ENCODE results near the gene MSANTD3. TPM values are rescaled to one million over a fixed set of nuclear protein-coding genes. Genes with fewer than 3 reads are reported as not detected.
A peak's percentile ranks its signal among the peaks of the same experiment; 100 is the strongest.

MSANTD3 gene
- total and polyA plus RNA-seq, 5 donors = 19.7 to 26.7 (median 20.6) TPM

DNA sequence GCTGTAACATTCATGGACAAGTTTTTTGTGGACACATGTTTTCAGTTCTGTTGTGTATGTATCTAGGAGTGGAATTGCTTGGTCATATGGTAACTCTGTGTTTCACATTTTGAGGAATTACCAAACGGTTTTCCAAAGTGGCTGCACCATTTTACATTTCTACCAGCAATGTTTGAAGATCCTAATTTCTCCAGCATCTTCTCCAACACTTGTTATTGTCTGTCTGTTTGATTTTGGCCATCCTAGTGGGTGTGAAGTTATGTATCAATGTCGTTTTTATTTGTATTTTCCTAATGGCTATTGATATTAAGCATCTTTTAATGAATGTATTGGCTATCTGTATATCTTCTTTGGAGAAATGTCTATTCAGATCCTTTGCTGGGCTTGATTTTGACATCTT, 52.9 kb downstream of the MSANTD3 start:
- 85% methylated on average over 2 of the region's 2 CpGs for WGBS
- Histone ChIP-seq H3K27me3 (ENCODE audit: control insufficient read depth, insufficient read depth) (no peaks in the 10 kb centered on the region), H3K4me3 (ENCODE audit: low read length) (no peak overlapping the region), H3K4me1 (ENCODE audit: control insufficient read depth, insufficient read depth, low read length) (no peaks in the 10 kb centered on the region), H3K9me3 (ENCODE audit: control insufficient read depth, low read length) (no peaks in the 10 kb centered on the region), H3K27ac (ENCODE audit: low read length) (no peak overlapping the region)
- ATAC-seq (no peak), DNase-seq (no peak)
- intact Hi-C loops (cut with DNase I) = no loop called here

DNA sequence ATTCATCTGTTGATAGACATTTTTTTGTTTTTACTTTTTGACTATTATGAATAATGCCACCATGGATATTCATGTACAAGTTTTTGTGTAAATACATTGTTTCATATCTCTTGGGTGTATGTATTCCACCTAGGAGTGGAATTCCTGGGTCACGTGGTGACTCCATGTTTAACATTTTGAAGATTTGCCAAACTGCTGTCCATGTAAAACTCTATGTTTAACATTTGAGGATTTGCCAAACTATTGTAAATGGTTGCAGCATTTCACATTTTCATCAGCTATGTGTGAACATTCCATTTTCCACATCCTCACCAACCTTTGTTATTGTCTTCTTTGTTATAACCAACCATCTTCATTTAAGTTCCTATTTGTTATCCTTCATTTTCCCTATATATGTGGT, 58.3 kb downstream of the MSANTD3 start:
- H3K9me3 ChIP-seq (ENCODE audit: control insufficient read depth, low read length) = no peaks in the 10 kb centered on the region
- H3K4me1 ChIP-seq (ENCODE audit: control insufficient read depth, insufficient read depth, low read length) = no peaks in the 10 kb centered on the region
- H3K27ac ChIP-seq (ENCODE audit: low read length) = no peak overlapping the region
- H3K27me3 ChIP-seq (ENCODE audit: control insufficient read depth, insufficient read depth) = no peaks in the 10 kb centered on the region
- DNase-seq = no peak
- no peak for ATAC-seq
- intact Hi-C loops (cut with DNase I) = no loop called here
- 66% methylated on average over 1 of the region's 1 CpG for WGBS
- H3K4me3 ChIP-seq (ENCODE audit: low read length) = no peak overlapping the region

DNA sequence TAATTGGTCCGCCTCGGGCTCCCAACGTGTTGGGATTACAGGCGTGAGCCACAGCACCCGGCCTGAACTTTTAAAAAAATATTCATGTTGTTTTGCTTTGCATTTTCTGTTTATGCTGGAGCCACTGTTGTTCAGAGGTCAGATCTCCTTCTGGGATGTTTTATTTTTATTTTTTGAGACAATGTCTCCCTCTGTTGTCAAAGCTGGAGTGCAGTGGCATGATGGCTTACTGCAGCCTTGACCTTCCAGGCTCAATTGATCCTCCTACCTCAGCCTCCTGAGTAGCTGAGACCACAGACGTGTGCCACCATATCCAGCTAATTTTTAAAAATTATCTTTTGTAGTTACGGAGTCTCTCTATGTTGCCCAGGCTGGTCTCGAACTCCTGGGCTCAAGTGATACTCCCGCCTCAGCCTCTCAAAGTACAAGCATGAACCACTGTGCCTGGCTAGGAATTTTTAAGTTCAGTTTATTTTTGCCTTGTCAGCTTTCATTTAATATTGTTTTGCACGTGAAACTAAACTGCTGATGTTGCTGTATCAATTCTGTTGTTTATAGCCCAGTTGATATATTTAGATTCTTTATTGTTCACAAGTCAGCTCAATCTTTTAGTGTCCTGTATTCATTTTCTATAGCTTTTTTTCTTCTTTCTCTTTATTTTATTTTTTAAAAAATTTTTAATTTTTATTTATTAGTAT, 59.7 kb downstream of the MSANTD3 start:
- 85% methylated on average over 10 of the region's 10 CpGs for WGBS
- intact Hi-C loops (cut with DNase I) = no loop called here

DNA sequence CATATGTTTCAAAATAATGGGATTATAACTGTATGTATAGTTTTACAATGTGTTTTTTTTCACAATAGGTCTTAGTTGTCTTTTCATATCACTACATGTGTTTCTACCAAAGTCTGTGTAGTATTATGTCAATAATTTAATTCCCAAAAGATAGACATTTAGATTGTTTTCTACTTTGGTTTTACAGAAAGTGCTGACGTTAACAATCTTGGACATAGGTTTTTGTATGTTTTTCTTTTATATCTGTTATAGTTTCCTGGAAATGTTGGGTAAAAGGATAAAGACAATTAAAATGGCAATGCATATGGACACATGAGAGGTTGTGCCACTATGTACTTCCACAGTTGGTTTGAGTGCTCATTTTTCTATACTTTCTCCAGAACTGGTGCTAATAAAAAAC, 61.2 kb downstream of the MSANTD3 start:
- no peak for DNase-seq
- H3K27ac ChIP-seq (ENCODE audit: low read length) = no peak overlapping the region
- no peaks in the 10 kb centered on the region for H3K27me3 ChIP-seq (ENCODE audit: control insufficient read depth, insufficient read depth)
- H3K9me3 ChIP-seq (ENCODE audit: control insufficient read depth, low read length) = no peaks in the 10 kb centered on the region
- H3K4me1 ChIP-seq (ENCODE audit: control insufficient read depth, insufficient read depth, low read length) = no peaks in the 10 kb centered on the region
- WGBS = 88% methylated on average over 1 of the region's 1 CpG
- no peak for ATAC-seq
- no peak overlapping the region for H3K4me3 ChIP-seq (ENCODE audit: low read length)
- intact Hi-C loops (cut with DNase I) = no loop called here

More for the DNA sequence above, 59.7 kb downstream of the MSANTD3 start:
- Histone ChIP-seq H3K4me3 (ENCODE audit: low read length) (no peak overlapping the region), H3K27ac (ENCODE audit: low read length) (no peak overlapping the region), H3K27me3 (ENCODE audit: control insufficient read depth, insufficient read depth) (no peaks in the 10 kb centered on the region), H3K9me3 (ENCODE audit: control insufficient read depth, low read length) (no peaks in the 10 kb centered on the region), H3K4me1 (ENCODE audit: control insufficient read depth, insufficient read depth, low read length) (no peaks in the 10 kb centered on the region)
- ATAC-seq = no peak
- DNase-seq = no peak

DNA sequence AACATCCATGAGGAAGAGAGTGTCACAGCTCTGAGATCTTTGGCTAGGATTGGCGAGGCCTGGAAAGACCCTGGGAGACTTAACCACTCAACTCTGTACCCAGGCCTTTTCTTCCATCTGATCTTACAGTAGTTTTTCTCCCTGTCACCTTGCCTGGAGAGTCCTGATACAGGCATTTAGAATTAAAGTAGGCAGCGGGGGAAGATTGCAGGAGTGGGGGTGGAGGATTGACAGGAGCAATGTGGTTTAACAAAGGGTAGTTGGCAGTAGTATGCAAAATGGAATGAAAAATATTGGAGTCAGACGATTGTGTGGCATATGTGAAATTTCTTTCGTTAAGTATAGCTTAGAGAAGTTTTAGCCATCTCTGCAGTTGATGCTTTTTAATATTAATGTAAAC, 62.9 kb downstream of the MSANTD3 start:
- ATAC-seq = no peak
- no peaks in the 10 kb centered on the region for H3K4me1 ChIP-seq (ENCODE audit: control insufficient read depth, insufficient read depth, low read length)
- no peak overlapping the region for H3K4me3 ChIP-seq (ENCODE audit: low read length)
- intact Hi-C loops (cut with DNase I) = no loop called here
- no peak overlapping the region for H3K27ac ChIP-seq (ENCODE audit: low read length)
- 77% methylated on average over 4 of the region's 4 CpGs for WGBS
- H3K27me3 ChIP-seq (ENCODE audit: control insufficient read depth, insufficient read depth) = no peaks in the 10 kb centered on the region
- DNase-seq = no peak
- no peaks in the 10 kb centered on the region for H3K9me3 ChIP-seq (ENCODE audit: control insufficient read depth, low read length)

DNA sequence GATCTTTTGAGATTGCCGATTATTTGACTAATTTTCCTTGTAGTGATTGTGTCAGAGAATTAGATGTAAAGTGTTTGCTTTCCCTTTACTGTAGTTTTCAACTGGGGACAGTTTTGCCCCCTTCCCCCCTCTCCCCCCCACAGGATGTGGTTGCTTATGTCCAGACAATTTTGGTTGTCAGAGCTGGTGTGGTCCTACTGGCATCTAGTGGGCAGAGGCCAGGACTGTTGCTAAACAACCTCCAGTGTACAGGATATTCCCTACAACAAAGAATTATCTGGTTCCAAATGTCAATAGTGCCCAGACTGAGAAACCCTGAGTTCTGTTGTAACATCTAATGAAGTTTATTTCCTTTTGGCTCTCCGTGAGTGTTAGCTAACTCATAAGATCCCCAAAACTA, 66.0 kb downstream of the MSANTD3 start:
- no peaks in the 10 kb centered on the region for H3K4me1 ChIP-seq (ENCODE audit: control insufficient read depth, insufficient read depth, low read length)
- H3K27me3 ChIP-seq (ENCODE audit: control insufficient read depth, insufficient read depth) = no peaks in the 10 kb centered on the region
- no peak overlapping the region for H3K27ac ChIP-seq (ENCODE audit: low read length)
- no peak overlapping the region for H3K4me3 ChIP-seq (ENCODE audit: low read length)
- no peak for DNase-seq
- ATAC-seq = peak in 1 of 2 donors; percentile 61
- intact Hi-C loops (cut with DNase I) = no loop called here
- no peaks in the 10 kb centered on the region for H3K9me3 ChIP-seq (ENCODE audit: control insufficient read depth, low read length)
- WGBS = 84% methylated on average over 2 of the region's 2 CpGs

DNA sequence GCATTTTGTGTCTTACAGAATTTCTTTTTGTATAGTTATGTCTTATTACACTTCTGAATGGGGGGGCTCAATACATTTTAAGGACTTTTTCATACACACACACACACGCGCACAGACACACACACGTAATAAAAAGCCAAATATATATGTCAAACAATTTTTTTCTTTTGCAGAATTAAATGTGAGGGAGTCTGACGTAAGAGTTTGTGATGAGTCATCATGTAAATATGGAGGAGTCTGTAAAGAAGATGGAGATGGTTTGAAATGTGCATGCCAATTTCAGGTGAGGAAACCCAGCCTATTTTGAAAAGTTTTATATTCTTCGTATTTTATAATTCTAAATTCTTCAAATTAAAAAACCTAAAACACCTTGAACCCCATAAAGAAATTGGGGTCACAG, 71.6 kb downstream of the MSANTD3 start:
- no peak overlapping the region for H3K4me3 ChIP-seq (ENCODE audit: low read length)
- H3K27ac ChIP-seq (ENCODE audit: low read length) = no peak overlapping the region
- 89% methylated on average over 5 of the region's 5 CpGs for WGBS
- ATAC-seq (no peak), DNase-seq (no peak)
- H3K4me1 ChIP-seq (ENCODE audit: control insufficient read depth, insufficient read depth, low read length) = no peaks in the 10 kb centered on the region
- intact Hi-C loops (cut with DNase I) = no loop called here
- no peaks in the 10 kb centered on the region for H3K9me3 ChIP-seq (ENCODE audit: control insufficient read depth, low read length)
- H3K27me3 ChIP-seq (ENCODE audit: control insufficient read depth, insufficient read depth) = no peaks in the 10 kb centered on the region

DNA sequence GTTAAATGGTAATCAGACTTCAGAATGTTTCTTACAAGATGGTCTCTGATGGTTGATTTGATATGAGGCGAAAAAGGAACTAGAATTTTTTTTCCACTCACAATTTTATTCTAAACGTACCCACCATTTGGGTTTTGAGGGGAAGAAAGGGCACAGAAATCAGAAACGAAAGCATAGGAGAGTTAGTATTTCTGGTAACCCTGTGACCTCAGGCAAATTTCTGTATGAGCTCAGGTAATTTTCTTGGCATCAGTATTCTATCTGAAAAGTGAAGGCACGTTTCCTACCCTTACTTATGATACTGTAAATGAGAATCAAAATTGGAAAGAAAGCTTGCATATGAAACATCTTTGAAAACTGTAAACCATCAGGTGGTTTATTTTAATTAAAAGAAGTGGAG, 72.5 kb downstream of the MSANTD3 start:
- Histone ChIP-seq H3K4me1 (ENCODE audit: control insufficient read depth, insufficient read depth, low read length) (no peaks in the 10 kb centered on the region), H3K9me3 (ENCODE audit: control insufficient read depth, low read length) (no peaks in the 10 kb centered on the region), H3K27me3 (ENCODE audit: control insufficient read depth, insufficient read depth) (no peaks in the 10 kb centered on the region), H3K4me3 (ENCODE audit: low read length) (no peak overlapping the region), H3K27ac (ENCODE audit: low read length) (no peak overlapping the region)
- 89% methylated on average over 4 of the region's 4 CpGs for WGBS
- DNase-seq (no peak), ATAC-seq (no peak)
- intact Hi-C loops (cut with DNase I) = no loop called here

DNA sequence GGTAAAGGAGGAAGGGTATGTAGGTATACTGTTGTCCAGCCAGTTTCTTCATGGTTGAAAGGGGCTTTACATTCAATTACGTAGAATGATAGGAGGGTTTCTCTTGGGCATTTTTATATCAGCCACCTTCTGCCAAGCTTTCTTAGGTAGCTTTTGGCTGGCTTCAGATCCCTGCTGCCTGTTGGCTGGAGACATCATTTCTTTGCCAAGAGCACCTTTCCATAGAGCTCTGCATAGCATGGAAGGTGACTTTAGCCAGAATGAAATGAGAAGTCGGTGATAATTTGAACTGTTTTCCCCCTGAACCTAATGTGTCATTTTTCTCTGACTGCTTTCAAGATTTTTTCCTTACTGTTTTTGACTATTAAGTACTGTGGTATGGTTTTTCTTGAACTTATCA, 72.9 kb downstream of the MSANTD3 start:
- H3K27ac ChIP-seq (ENCODE audit: low read length) = no peak overlapping the region
- no peaks in the 10 kb centered on the region for H3K9me3 ChIP-seq (ENCODE audit: control insufficient read depth, low read length)
- H3K27me3 ChIP-seq (ENCODE audit: control insufficient read depth, insufficient read depth) = no peaks in the 10 kb centered on the region
- no peak for ATAC-seq
- 97% methylated on average over 2 of the region's 2 CpGs for WGBS
- intact Hi-C loops (cut with DNase I) = loop anchor here in 2 of 4 donors (10.0 kb wide), 2 partner anchors 85 to 95 kb away; no protein-coding TSS in a partner anchor
- DNase-seq = no peak
- H3K4me1 ChIP-seq (ENCODE audit: control insufficient read depth, insufficient read depth, low read length) = no peaks in the 10 kb centered on the region
- no peak overlapping the region for H3K4me3 ChIP-seq (ENCODE audit: low read length)

Other genes starting within 250 kb of the MSANTD3 start
- 10 to 100 TPM in 1 of 4 donors, 1 to 10 TPM in 3; 8.7 to 10.4 (median 8.8) TPM for gene TEX10, start 74.2 kb upstream of the MSANTD3 start, total RNA-seq
- gene TEX10, start 74.2 kb upstream of the MSANTD3 start, polyA plus RNA-seq = 4.4 TPM
- gene TMEFF1, start 46.0 kb downstream of the MSANTD3 start, total RNA-seq = under 1 TPM in 2 of 4 donors, not detected in 2; 0.15 to 0.34 TPM
- 0.02 TPM for gene TMEFF1, start 46.0 kb downstream of the MSANTD3 start, polyA plus RNA-seq
- gene CAVIN4, start 150.9 kb downstream of the MSANTD3 start, total RNA-seq = 10 to 100 TPM; 22.7 to 60.2 (median 48.0) TPM
- gene CAVIN4, start 150.9 kb downstream of the MSANTD3 start, polyA plus RNA-seq = 14.9 TPM